Natural killer cell (primary cell): ENCODE data around the gene ZNF444. TPM values are rescaled to one million over a fixed set of nuclear protein-coding genes. Genes with fewer than 3 reads are reported as not detected.
"Not testable (repeated sequence)": the region's sequence is repeated elsewhere in the genome, so short reads cannot be mapped to it uniquely, and the experiment has no call there.

ENCODE experiments used
- ATAC-seq, 3 donors: fragments of 150-1000 bp in 2 of 3; fragments of 200-7000 bp in 1 of 3; cut with Tn5 transposase; 1 replicate in 1 of 3; 2 replicates in 2 of 3; pipeline ENCODE4 v1.10.0; 2021; ENCODE audit warnings: mild to moderate bottlenecking in 2 of 3, moderate library complexity in 2 of 3
- DNase-seq, 2 donors: peaks; one replicate each; pipeline versions ENCODE4 v3.0.0 to v3.0.0-alpha.2; 2013 to 2021; ENCODE audit warnings: mixed read lengths in 1 of 2
- H3K27ac ChIP-seq: one replicate; pipeline ENCODE4 v1.5.1; 2013; ENCODE audit warnings: mild to moderate bottlenecking, low read length
- H3K27me3 ChIP-seq: one replicate; pipeline ENCODE4 v1.6.1; 2013; ENCODE audit warnings: low read length; ENCODE audit not compliant: control insufficient read depth, insufficient read depth
- H3K36me3 ChIP-seq: one replicate; pipeline ENCODE4 v1.6.1; 2013; ENCODE audit warnings: low read length; ENCODE audit not compliant: control insufficient read depth, insufficient read depth
- H3K4me1 ChIP-seq: one replicate; pipeline ENCODE4 v1.6.1; 2013; ENCODE audit warnings: low read length; ENCODE audit not compliant: control insufficient read depth, insufficient read depth
- H3K4me3 ChIP-seq: one replicate; pipeline ENCODE4 v1.5.1; 2013; ENCODE audit warnings: low read length
- H3K9me3 ChIP-seq: one replicate; pipeline ENCODE4 v1.6.1; 2013; ENCODE audit warnings: low read length; ENCODE audit not compliant: control insufficient read depth, insufficient read depth
- H3K27ac Mint-ChIP-seq, 2 donors: one replicate each; pipeline ENCODE4 v1.8.0; 2022; ENCODE audit warnings: mild to moderate bottlenecking in 2 of 2, mixed read lengths in 2 of 2, moderate library complexity in 1 of 2
- H3K27me3 Mint-ChIP-seq, 2 donors: one replicate each; pipeline ENCODE4 v1.8.0; 2022; ENCODE audit warnings: low read depth in 2 of 2, mixed read lengths in 2 of 2
- H3K36me3 Mint-ChIP-seq: one replicate; pipeline ENCODE4 v1.8.0; 2022; ENCODE audit warnings: mixed read lengths
- H3K4me1 Mint-ChIP-seq, 2 donors: one replicate each; pipeline ENCODE4 v1.8.0; 2022; ENCODE audit warnings: mixed read lengths in 2 of 2
- H3K4me3 Mint-ChIP-seq: one replicate; pipeline ENCODE4 v1.8.0; 2022; ENCODE audit warnings: mild to moderate bottlenecking, moderate library complexity, mixed read lengths
- H3K9me3 Mint-ChIP-seq, 2 donors: one replicate each; pipeline ENCODE4 v1.8.0; 2022; ENCODE audit warnings: mixed read lengths in 2 of 2
- CTCF ChIP-seq: fragments of 200-600 bp; IDR thresholded peaks from one replicate; pipeline ENCODE4 v1.8.0; 2022; ENCODE audit warnings: antibody characterized with exemption
- WGBS: methylation state at CpG from one replicate; pipeline ENCODE4 v1.1.7; 2013; ENCODE audit warnings: missing lambda C conversion rate; ENCODE audit not compliant: insufficient coverage; 5-methylcytosine and 5-hydroxymethylcytosine counted together
- intact Hi-C: fragments of 100-400 bp; cut with micrococcal nuclease; formaldehyde crosslinking; loops from one replicate; pipeline ENCODE4 v1.14.2; 2022
- total RNA-seq, 4 donors: library from RNA; stranded (reverse); fragments of 120-200 nt in 1 of 4; gene quantifications; one replicate each; pipeline versions ENCODE4 v1.2.3 to v1.2.4, GENCODE V29; 2013 to 2022

Gene ZNF444
- total RNA-seq, 3 donors from 2014 or later (not counting 1 experiment from before 2014, with no cell fraction given) = 14.5 to 21.9 (median 16.7) TPM

GRCh38 chr19:56201973-56202372, 60.9 kb downstream of the ZNF444 start, which contains the start of gene ZSCAN5C:
Gene ZSCAN5C, plus strand, starts transcription at chr19:56202273. Its CDS starts 3,641 bp downstream, at chr19:56205914.
- H3K27ac Mint-ChIP-seq = no peak within 1 kb of the TSS
- no peaks in the 10 kb centered on the region for H3K36me3 Mint-ChIP-seq
- H3K27me3 Mint-ChIP-seq = peaks cover 0 to 12% of the 10 kb centered on the region in 2 donors
- no peak within 1 kb of the TSS for H3K4me3 Mint-ChIP-seq
- 79% methylated on average over 2 of the region's 3 CpGs for WGBS
- no peaks in the 10 kb centered on the region for H3K36me3 ChIP-seq
- no peaks in the 10 kb centered on the region for H3K9me3 Mint-ChIP-seq
- H3K27me3 ChIP-seq = no peaks in the 10 kb centered on the region
- no peak for TF ChIP-seq CTCF
- H3K9me3 ChIP-seq = no peaks in the 10 kb centered on the region
- ATAC-seq (no peak), DNase-seq (no peak)
- no peaks in the 10 kb centered on the region for H3K4me1 Mint-ChIP-seq
- no peak within 1 kb of the TSS for H3K4me3 ChIP-seq
- intact Hi-C loops = no loop called here
- H3K4me1 ChIP-seq = no peaks in the 10 kb centered on the region
- H3K27ac ChIP-seq = no peak within 1 kb of the TSS

GRCh38 chr19:56207581-56207980, 66.5 kb downstream of the ZNF444 start:
- H3K36me3 ChIP-seq, intact Hi-C loops, H3K27me3 ChIP-seq, ATAC-seq, DNase-seq, H3K9me3 Mint-ChIP-seq, H3K36me3 Mint-ChIP-seq, H3K9me3 ChIP-seq, H3K4me3 Mint-ChIP-seq, H3K27ac Mint-ChIP-seq, H3K4me1 ChIP-seq, H3K4me3 ChIP-seq, H3K4me1 Mint-ChIP-seq, H3K27me3 Mint-ChIP-seq, H3K27ac ChIP-seq: not testable (repeated sequence)
- WGBS = 90% methylated on average over 3 of the region's 5 CpGs

GRCh38 chr19:56209091-56209490, 68.0 kb downstream of the ZNF444 start:
- WGBS = 95% methylated on average over 12 of the region's 12 CpGs
- intact Hi-C loops = no loop called here
- H3K27ac ChIP-seq = no peak overlapping the region
- DNase-seq = no peak
- Mint-ChIP-seq H3K27ac (no peak overlapping the region), H3K36me3 (no peaks in the 10 kb centered on the region), H3K27me3 (peaks cover 0 to 6% of the 10 kb centered on the region in 2 donors), H3K9me3 (no peaks in the 10 kb centered on the region), H3K4me3 (no peak overlapping the region), H3K4me1 (no peaks in the 10 kb centered on the region)
- TF ChIP-seq CTCF = no peak
- H3K4me3 ChIP-seq = no peak overlapping the region
- no peaks in the 10 kb centered on the region for H3K27me3 ChIP-seq
- H3K4me1 ChIP-seq = no peaks in the 10 kb centered on the region
- no peaks in the 10 kb centered on the region for H3K9me3 ChIP-seq
- H3K36me3 ChIP-seq = no peaks in the 10 kb centered on the region
- ATAC-seq = no peak

GRCh38 chr19:56210036-56210435, 68.9 kb downstream of the ZNF444 start:
- DNase-seq, H3K27me3 ChIP-seq, H3K4me3 ChIP-seq, H3K4me3 Mint-ChIP-seq, ATAC-seq, H3K9me3 ChIP-seq, intact Hi-C loops, H3K4me1 Mint-ChIP-seq, H3K9me3 Mint-ChIP-seq, H3K27ac ChIP-seq, H3K36me3 ChIP-seq, H3K4me1 ChIP-seq, H3K36me3 Mint-ChIP-seq, H3K27ac Mint-ChIP-seq: not testable (repeated sequence)
- H3K27me3 Mint-ChIP-seq = peaks cover 0 to 11% of the 10 kb centered on the region in 2 donors
- WGBS = 76% methylated on average over 4 of the region's 9 CpGs

Other genes with a start within 250 kb of the ZNF444 start
- not detected for gene NLRP13, start 209.0 kb upstream of the ZNF444 start, total RNA-seq
- not detected for gene NLRP8, start 193.5 kb upstream of the ZNF444 start, total RNA-seq
- gene NLRP5, start 154.5 kb upstream of the ZNF444 start, total RNA-seq = not detected
- gene ZNF787, start 20.0 kb upstream of the ZNF444 start, total RNA-seq = 10 to 100 TPM; 23.9 to 42.0 (median 36.9) TPM
- gene GALP, start 34.7 kb downstream of the ZNF444 start, total RNA-seq = not detected
- not detected for gene ZSCAN5B, start 56.5 kb downstream of the ZNF444 start, total RNA-seq
- gene ZSCAN5C, start 61.0 kb downstream of the ZNF444 start, total RNA-seq = not detected
- gene EDDM13, start 131.5 kb downstream of the ZNF444 start, total RNA-seq = 1 to 10 TPM; 1.5 to 3.1 (median 2.6) TPM
- 10 to 100 TPM in 1 of 3 donors, 1 to 10 TPM in 2; 6.7 to 10.2 (median 7.9) TPM for gene ZSCAN5A, start 173.6 kb downstream of the ZNF444 start, total RNA-seq